ENCODE data around the gene HECW1.

GRCh38 chr7:43112941-43113621, 634 bp downstream of the HECW1 start:
- TF ChIP-seq CTCF (conservative IDR thresholded peaks at IDR 0.05) (no peak), EZH2 (IDR thresholded peaks at IDR 0.05; ENCODE audit: low read depth) (no peak)

All from PC-9 (cell line).